ENCODE results near the gene CLIP2.

DNA sequence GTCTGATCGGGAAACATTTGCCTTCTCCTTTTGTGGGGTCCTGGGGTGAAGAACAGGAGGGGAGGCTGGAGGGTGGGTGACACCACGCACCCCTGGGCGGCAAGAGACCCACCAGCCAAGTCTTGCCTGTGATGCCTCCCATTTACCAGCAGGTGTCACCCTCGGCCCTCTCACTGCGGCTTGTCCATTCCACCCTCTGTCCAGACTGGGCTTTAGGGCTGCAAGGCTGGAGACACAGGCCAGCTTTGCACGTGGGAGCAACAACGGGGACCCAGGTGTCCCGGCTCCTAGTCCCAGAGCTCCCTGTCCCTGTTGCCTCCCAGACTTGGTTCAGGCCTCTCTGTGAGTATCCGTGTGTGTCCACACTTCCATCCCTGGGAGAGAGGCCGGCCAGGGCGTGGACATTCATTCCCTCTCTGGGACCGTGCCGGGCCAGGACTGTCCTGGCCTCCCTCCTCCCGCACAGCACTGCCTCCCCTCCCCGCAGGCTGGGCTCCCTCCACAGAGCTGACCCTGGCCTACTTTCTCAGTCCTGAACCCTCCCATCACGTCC is 128.3 kb downstream of the CLIP2 start:
- TF ChIP-seq TCF12 (IDR thresholded peaks at IDR 0.05; ENCODE audit: low read depth) (no peak), CREB1 (IDR thresholded peaks at IDR 0.05; ENCODE audit: low read depth) (no peak), EP300 (IDR thresholded peaks at IDR 0.05; ENCODE audit: borderline replicate concordance) (no peak), RAD21 (IDR thresholded peaks at IDR 0.05; ENCODE audit: low read depth) (peak; percentile 100), YY1 (IDR thresholded peaks at IDR 0.05; ENCODE audit: low read depth) (no peak), TAF1 (IDR thresholded peaks at IDR 0.05; ENCODE audit: low read depth) (no peak), TEAD4 (IDR thresholded peaks at IDR 0.05) (no peak), ZBTB7A (IDR thresholded peaks at IDR 0.05; ENCODE audit: low read depth) (peak; percentile 85), EGR1 (IDR thresholded peaks at IDR 0.05) (no peak), CEBPB (IDR thresholded peaks at IDR 0.05) (no peak)
- TF ChIP-seq, protein P1, sequence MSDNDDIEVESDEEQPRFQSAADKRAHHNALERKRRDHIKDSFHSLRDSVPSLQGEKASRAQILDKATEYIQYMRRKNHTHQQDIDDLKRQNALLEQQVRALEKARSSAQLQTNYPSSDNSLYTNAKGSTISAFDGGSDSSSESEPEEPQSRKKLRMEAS (IDR thresholded peaks at IDR 0.05): peak; percentile 17; the same call in 1 of the 2 replicates
- TF ChIP-seq, protein P2, sequence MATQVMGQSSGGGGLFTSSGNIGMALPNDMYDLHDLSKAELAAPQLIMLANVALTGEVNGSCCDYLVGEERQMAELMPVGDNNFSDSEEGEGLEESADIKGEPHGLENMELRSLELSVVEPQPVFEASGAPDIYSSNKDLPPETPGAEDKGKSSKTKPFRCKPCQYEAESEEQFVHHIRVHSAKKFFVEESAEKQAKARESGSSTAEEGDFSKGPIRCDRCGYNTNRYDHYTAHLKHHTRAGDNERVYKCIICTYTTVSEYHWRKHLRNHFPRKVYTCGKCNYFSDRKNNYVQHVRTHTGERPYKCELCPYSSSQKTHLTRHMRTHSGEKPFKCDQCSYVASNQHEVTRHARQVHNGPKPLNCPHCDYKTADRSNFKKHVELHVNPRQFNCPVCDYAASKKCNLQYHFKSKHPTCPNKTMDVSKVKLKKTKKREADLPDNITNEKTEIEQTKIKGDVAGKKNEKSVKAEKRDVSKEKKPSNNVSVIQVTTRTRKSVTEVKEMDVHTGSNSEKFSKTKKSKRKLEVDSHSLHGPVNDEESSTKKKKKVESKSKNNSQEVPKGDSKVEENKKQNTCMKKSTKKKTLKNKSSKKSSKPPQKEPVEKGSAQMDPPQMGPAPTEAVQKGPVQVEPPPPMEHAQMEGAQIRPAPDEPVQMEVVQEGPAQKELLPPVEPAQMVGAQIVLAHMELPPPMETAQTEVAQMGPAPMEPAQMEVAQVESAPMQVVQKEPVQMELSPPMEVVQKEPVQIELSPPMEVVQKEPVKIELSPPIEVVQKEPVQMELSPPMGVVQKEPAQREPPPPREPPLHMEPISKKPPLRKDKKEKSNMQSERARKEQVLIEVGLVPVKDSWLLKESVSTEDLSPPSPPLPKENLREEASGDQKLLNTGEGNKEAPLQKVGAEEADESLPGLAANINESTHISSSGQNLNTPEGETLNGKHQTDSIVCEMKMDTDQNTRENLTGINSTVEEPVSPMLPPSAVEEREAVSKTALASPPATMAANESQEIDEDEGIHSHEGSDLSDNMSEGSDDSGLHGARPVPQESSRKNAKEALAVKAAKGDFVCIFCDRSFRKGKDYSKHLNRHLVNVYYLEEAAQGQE (IDR thresholded peaks at IDR 0.05; ENCODE audit: low read depth): no peak
- TF ChIP-seq, protein P3, sequence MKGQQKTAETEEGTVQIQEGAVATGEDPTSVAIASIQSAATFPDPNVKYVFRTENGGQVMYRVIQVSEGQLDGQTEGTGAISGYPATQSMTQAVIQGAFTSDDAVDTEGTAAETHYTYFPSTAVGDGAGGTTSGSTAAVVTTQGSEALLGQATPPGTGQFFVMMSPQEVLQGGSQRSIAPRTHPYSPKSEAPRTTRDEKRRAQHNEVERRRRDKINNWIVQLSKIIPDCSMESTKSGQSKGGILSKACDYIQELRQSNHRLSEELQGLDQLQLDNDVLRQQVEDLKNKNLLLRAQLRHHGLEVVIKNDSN (IDR thresholded peaks at IDR 0.05): no peak
